ENCODE data around the gene ERF. TPM values are rescaled to one million over a fixed set of nuclear protein-coding genes. Genes with fewer than 3 reads are reported as not detected.

ERF gene
- total RNA-seq, 6 experiments from 2014 or later, result 15.4 to 35.7 (median 30.5) TPM

DNA sequence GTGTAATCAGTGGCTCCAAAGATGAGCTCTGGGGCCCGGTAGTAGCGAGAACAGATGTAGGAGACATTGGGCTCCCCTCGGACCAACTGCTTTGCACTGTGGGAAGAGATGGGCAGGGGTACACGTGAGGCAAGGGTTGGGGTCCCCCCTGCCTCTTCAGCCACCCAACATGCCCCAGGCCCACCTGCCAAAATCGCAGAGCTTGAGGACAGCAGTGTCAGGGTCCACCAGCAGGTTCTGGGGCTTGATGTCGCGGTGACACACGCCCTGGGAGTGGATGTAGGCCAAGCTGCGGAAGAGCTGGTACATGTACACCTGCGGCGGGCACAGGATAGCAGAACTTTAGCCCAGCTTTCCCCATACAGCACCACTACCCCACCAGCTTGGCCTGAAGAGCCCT, 20.6 kb downstream of the ERF start:
- Histone ChIP-seq H3K4me1 (no peaks in the 10 kb centered on the region), H3K27me3 (no peaks in the 10 kb centered on the region), H3K9me3 (no peaks in the 10 kb centered on the region), H3K27ac (no peak overlapping the region), H3K36me3 (peaks cover 0 to 69% (median 32%) of the 10 kb centered on the region in 4 donors), H3K4me3 (no peak overlapping the region)
- no peak for DNase-seq
- WGBS (ENCODE audit: insufficient coverage, low coverage, low lambda C conversion rate, missing lambda C conversion rate), result no CpG with 5 or more reads among the region's 11 CpGs
- intact Hi-C loops (cut with DNase I), result no loop called here
- TF ChIP-seq, protein P1, sequence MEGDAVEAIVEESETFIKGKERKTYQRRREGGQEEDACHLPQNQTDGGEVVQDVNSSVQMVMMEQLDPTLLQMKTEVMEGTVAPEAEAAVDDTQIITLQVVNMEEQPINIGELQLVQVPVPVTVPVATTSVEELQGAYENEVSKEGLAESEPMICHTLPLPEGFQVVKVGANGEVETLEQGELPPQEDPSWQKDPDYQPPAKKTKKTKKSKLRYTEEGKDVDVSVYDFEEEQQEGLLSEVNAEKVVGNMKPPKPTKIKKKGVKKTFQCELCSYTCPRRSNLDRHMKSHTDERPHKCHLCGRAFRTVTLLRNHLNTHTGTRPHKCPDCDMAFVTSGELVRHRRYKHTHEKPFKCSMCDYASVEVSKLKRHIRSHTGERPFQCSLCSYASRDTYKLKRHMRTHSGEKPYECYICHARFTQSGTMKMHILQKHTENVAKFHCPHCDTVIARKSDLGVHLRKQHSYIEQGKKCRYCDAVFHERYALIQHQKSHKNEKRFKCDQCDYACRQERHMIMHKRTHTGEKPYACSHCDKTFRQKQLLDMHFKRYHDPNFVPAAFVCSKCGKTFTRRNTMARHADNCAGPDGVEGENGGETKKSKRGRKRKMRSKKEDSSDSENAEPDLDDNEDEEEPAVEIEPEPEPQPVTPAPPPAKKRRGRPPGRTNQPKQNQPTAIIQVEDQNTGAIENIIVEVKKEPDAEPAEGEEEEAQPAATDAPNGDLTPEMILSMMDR (IDR thresholded peaks at IDR 0.05), result no peak
- TF ChIP-seq POLR2A (IDR thresholded peaks at IDR 0.05), result no peak
- no peak for ATAC-seq

DNA sequence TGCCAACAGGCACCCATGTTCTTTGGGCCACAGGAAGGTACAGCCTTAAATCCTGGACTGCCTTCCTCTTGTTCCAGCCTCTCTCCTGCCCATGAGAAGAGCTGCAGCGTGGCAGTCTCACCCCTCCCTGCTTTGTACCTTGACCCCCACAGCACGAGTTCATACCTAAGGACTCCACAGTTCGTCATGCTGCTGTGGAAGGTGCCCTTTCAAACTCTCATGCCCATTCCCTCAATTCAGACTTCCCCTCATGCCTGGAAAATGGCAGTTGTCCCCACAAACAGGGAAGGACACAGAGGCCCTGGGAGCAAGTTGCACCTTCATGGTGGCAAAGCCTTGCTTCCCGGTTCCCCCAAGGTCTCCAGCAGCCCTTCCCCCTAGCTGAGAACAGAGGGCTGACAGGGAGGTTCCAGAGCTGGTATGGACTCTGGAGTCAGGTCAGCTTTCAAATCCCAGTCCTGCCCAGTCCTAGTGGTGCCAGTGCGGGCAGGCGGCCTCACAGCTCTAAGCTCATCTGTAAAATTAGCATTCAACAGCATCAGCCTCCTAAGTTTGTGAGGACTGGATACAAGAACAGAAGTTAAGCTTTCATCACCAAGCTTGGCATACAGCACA, 21.1 kb downstream of the ERF start:
- 63% methylated on average over 3 of the region's 6 CpGs for WGBS (ENCODE audit: insufficient coverage, low coverage, low lambda C conversion rate, missing lambda C conversion rate)
- ATAC-seq (no peak), DNase-seq (no peak)
- H3K27ac ChIP-seq, result no peak overlapping the region
- TF ChIP-seq, protein P1 (IDR thresholded peaks at IDR 0.05), result no peak
- TF ChIP-seq POLR2A (IDR thresholded peaks at IDR 0.05), result no peak
- H3K4me1 ChIP-seq, result no peaks in the 10 kb centered on the region
- no peaks in the 10 kb centered on the region for H3K9me3 ChIP-seq
- intact Hi-C loops (cut with DNase I), result no loop called here
- H3K4me3 ChIP-seq, result no peak overlapping the region
- H3K27me3 ChIP-seq, result no peaks in the 10 kb centered on the region
- peaks cover 0 to 67% (median 32%) of the 10 kb centered on the region in 4 donors for H3K36me3 ChIP-seq

DNA sequence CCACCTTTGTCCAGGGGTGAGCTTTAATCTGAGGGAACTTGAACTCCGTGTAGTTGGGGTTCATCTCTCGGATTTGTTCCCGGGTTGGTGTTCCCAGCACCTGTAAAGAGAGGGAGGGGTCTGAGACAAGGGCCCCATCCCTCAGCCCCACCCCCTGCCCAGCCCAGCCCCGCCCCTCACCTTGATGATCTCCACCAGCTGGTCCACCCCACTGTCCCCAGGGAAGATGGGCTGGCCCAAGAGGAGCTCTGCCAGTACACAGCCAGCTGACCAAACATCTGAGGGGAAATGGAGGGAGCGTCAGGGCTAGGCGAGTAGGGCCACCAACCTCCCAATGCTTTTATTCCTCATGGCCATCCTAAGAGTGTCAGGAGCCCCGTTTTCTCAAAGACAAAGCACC, 21.8 kb downstream of the ERF start:
- DNase-seq (no peak), ATAC-seq (no peak)
- Histone ChIP-seq H3K36me3 (peaks cover 0 to 67% (median 32%) of the 10 kb centered on the region in 4 donors), H3K27ac (no peak overlapping the region), H3K27me3 (no peaks in the 10 kb centered on the region), H3K4me1 (no peaks in the 10 kb centered on the region), H3K9me3 (no peaks in the 10 kb centered on the region), H3K4me3 (no peak overlapping the region)
- 93% methylated on average over 5 of the region's 7 CpGs for WGBS (ENCODE audit: insufficient coverage, low coverage, low lambda C conversion rate, missing lambda C conversion rate)
- intact Hi-C loops (cut with DNase I), result no loop called here
- TF ChIP-seq, protein P1 (IDR thresholded peaks at IDR 0.05), result no peak
- TF ChIP-seq POLR2A (IDR thresholded peaks at IDR 0.05), result no peak

DNA sequence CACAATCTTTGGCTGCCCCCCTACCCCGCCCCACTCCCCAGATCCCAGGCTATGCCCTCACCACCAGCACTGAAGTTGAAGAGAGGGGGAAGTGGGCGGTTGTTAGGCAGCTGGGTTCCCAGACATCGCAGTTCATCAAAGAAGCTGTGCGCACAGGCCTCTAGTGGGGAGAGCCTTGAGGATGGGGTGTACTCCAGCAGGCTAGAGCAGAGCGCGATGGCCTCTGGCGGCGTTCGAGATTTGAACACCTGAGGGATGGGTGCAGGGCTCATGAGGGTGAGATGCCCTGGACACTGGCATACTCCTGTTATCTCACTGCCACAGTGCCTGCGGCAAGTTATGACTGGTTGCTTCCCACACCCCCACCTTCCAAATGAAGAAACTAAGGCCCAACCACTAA, 22.5 kb downstream of the ERF start:
- Histone ChIP-seq H3K27me3 (no peaks in the 10 kb centered on the region), H3K27ac (no peak overlapping the region), H3K4me1 (no peaks in the 10 kb centered on the region), H3K9me3 (no peaks in the 10 kb centered on the region), H3K4me3 (no peak overlapping the region), H3K36me3 (peaks cover 0 to 67% (median 32%) of the 10 kb centered on the region in 4 donors)
- intact Hi-C loops (cut with DNase I), result no loop called here
- TF ChIP-seq, protein P1 (IDR thresholded peaks at IDR 0.05), result no peak
- no peak for TF ChIP-seq POLR2A (IDR thresholded peaks at IDR 0.05)
- no peak for ATAC-seq
- WGBS (ENCODE audit: insufficient coverage, low coverage, low lambda C conversion rate, missing lambda C conversion rate), result 89% methylated on average over 3 of the region's 10 CpGs
- DNase-seq, result no peak

Data from right lobe of liver (tissue), 6 donors.